Pancreas (tissue), 10 donors: ENCODE data around the gene SNAP25. TPM values are rescaled to one million over a fixed set of nuclear protein-coding genes. Genes with fewer than 3 reads are reported as not detected.

ENCODE experiments used
- ATAC-seq, 4 donors: fragments of 200-7000 bp; cut with Tn5 transposase; one replicate each; pipeline versions ENCODE4 v1.8.0 to v1.9.1; 2020; ENCODE audit warnings: mild to moderate bottlenecking in 4 of 4, moderate library complexity in 4 of 4
- DNase-seq, 6 donors: peaks; one replicate each; pipeline ENCODE4 v3.0.0-alpha.2; 2020
- FAIRE-seq: peaks from 2 replicates; lab custom pipeline; 2012; peaks lifted over from hg19 to GRCh38; lab: Jason Lieb, UNC
- H3K27ac ChIP-seq, 4 donors: fragments of 200-600 bp; sonication (generic); 1 replicate in 3 of 4; 2 replicates in 1 of 4; pipeline versions ENCODE4 v1.5.0 to v1.8.0; 2020
- H3K27me3 ChIP-seq, 4 donors: fragments of 200-600 bp; one replicate each; pipeline ENCODE4 v1.8.0; 2021
- H3K36me3 ChIP-seq, 3 donors: fragments of 200-600 bp; sonication (generic) in 1 of 3; one replicate each; pipeline versions ENCODE4 v1.5.0 to v1.8.0; 2020 to 2021
- H3K4me1 ChIP-seq, 3 donors: fragments of 200-600 bp; one replicate each; pipeline ENCODE4 v1.8.0; 2021
- H3K4me3 ChIP-seq, 4 donors: fragments of 200-600 bp; sonication (generic) in 2 of 4; one replicate each; pipeline versions ENCODE4 v1.5.0 to v1.8.0; 2020 to 2021
- H3K9me3 ChIP-seq, 4 donors: fragments of 200-600 bp; one replicate each; pipeline ENCODE4 v1.8.0; 2021
- CTCF ChIP-seq, 4 donors: fragments of 200-600 bp; sonication (generic) in 3 of 4; IDR thresholded peaks; one replicate each; pipeline versions ENCODE4 v1.5.0 to v1.8.0; 2021; ENCODE audit warnings: antibody characterized with exemption in 4 of 4
- WGBS, 2 donors: extraction: QIAGEN DNeasy Blood & Tissue Kit; methylation state at CpG; one replicate each; pipeline ENCODE4 v1.1.7; 2013; 5-methylcytosine and 5-hydroxymethylcytosine counted together
- intact Hi-C, 3 donors: fragments of 100-400 bp; cut with DNase I; formaldehyde crosslinking; loops; one replicate each; pipeline versions ENCODE4 v1.11.1 to v1.14.2; 2022
- polyA plus RNA-seq, 2 donors: library from polyadenylated mRNA; stranded (reverse); fragments of 200-250 nt; gene quantifications; one replicate each; pipeline ENCODE4 v1.2.3, GENCODE V29; 2013
- total RNA-seq, 6 donors: library from RNA; stranded (reverse); fragmentation: NEBNext Ultra II Directional in 4 of 6; extraction: Animal tissue kit (Norgen Biotek cat#: 25700) in 4 of 6; gene quantifications; one replicate each; pipeline versions ENCODE4 v1.2.1 to v1.2.4, GENCODE V29; 2021 to 2023
- donor health status: healthy with polysubstance abuse.
- donor health status: DM: no; HTN: no; CAD: no; lungs with moderate emphysema.
- donor health status: DM: no; HTN: no; CAD: no.
- donor health status: control.
- donor health status: control.
- donor health status: Bipolar disorder and iron deficiency.
- donor health status: DM: yes; HTN: yes; CAD: no.
- donor health status: DM: no; HTN: no; CAD: no.
- donor health status: DM: no; HTN: no; CAD: no.
- donor health status: DM: yes; HTN: yes; CAD: no.

Gene SNAP25
- total and polyA plus RNA-seq, 8 donors: 0.95 to 50.3 (median 4.5) TPM

DNA sequence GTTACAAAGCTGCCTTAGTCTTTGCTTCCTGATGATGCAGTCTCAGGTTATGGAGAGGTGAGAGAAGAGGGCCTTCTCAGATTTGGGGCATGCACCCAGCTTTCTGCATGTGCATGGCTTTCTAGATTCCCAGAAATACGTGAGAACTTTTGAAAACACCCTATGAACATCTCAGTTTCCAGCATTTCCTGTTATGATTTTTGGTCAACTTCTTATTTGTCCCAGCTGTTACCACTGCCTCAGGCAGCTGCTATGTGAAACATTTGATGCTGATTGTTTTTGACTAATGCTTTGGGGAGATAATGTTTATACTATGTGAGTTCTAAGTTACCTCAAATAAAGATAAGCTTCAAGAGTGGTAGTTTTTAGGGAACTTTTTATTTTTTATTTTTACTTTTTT is 9.5 kb upstream of the SNAP25 start:
- intact Hi-C loops: no loop called here
- 43 to 52% methylated on average over 1 of the region's 1 CpG for WGBS, 2 donors
- Histone ChIP-seq H3K36me3 (no peaks in the 10 kb centered on the region), H3K4me1 (no peaks in the 10 kb centered on the region), H3K27ac (no peak overlapping the region), H3K27me3 (no peaks in the 10 kb centered on the region), H3K4me3 (no peak overlapping the region), H3K9me3 (no peaks in the 10 kb centered on the region)
- no peak for DNase-seq
- FAIRE-seq: no peak
- TF ChIP-seq CTCF (IDR thresholded peaks at IDR 0.05): no peak
- ATAC-seq: no peak

GRCh38 chr20:10213526-10213925 is 5.1 kb upstream of the SNAP25 start:
- ATAC-seq: no peak
- Histone ChIP-seq H3K27me3 (peaks cover 0 to 15% (median 2%) of the 10 kb centered on the region in 4 donors), H3K36me3 (no peaks in the 10 kb centered on the region), H3K4me3 (no peak overlapping the region), H3K9me3 (no peaks in the 10 kb centered on the region), H3K27ac (no peak overlapping the region), H3K4me1 (no peaks in the 10 kb centered on the region)
- 53 to 67% methylated on average over 2 of the region's 2 CpGs for WGBS, 2 donors
- FAIRE-seq: no peak
- intact Hi-C loops: no loop called here
- DNase-seq: no peak
- no peak for TF ChIP-seq CTCF (IDR thresholded peaks at IDR 0.05)

DNA sequence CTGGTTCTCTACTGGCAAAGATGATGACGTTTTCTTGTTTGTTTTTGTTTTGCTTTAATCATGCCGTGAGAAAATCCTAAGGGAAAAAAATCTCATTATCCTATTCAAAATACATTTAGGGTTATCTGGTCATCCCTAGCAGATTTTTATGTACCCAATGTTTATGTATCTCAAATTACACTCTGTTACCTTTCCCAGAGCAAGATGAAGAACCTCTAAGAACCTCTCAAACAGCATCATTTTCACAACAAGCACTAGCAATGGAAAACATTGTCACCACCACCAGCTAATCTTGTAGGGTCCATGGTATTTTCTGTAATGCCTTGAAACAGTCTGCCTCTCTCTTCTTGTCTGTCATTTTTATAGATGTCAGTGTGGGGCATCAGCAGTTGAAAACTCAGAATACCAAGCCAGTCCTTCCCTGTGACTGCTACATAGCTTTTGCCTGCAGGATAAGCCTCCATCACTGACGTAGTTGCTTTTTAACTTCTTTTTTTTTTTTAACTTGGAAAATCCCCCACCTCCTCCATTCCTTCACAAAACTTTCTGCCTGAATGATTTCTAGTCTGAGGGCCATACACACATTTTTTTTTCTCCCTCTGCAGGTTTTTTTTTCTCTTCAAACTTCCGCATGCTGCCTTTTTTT is 2.4 kb upstream of the SNAP25 start:
- Histone ChIP-seq H3K27me3 (peaks cover 0 to 23% (median 4%) of the 10 kb centered on the region in 4 donors), H3K36me3 (no peaks in the 10 kb centered on the region), H3K9me3 (no peaks in the 10 kb centered on the region), H3K4me1 (peaks cover 0 to 6% (median 0%) of the 10 kb centered on the region in 3 donors), H3K27ac (no peak overlapping the region), H3K4me3 (no peak overlapping the region)
- FAIRE-seq: no peak
- WGBS, 2 donors: 31 to 32% methylated on average over 4 of the region's 4 CpGs
- DNase-seq: no peak
- intact Hi-C loops: no loop called here
- no peak for ATAC-seq
- TF ChIP-seq CTCF (IDR thresholded peaks at IDR 0.05): no peak

DNA sequence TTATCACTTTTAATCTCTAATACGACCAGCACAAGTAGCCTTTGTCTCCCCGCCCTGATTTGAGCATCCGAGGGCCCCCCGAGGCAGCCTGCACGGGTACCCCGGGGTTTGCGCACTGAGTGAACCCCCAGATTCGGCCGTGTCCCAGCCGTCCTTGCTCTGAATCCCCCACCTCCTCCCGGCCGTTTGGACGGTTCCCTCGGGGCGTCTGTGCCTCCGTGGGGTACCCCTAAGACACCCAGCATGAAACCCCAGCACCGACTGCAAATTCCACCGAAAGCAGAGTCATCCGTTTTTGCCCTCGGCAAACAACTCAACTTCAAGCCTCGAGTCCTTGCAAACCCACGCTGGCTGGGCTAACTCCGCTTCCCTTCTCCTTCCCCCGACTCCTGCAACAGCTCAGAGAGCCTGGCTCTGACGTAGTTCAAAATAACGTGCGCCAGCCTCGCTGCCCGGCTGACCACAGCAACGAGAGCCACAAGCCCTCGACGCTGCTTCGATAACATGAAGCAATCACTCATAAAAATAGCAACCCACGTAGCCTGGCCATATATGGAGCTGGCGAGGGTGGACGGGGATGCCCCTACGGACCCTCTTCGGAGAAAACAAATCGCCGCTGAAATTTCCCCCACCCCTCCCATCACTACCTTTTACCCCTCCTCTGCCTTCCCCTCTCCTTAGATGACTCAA is 764 bp upstream of the SNAP25 start:
- Histone ChIP-seq H3K27me3 (peaks cover 0 to 23% (median 4%) of the 10 kb centered on the region in 4 donors), H3K4me1 (peaks cover 0 to 6% (median 0%) of the 10 kb centered on the region in 3 donors), H3K4me3 (peak overlapping the region in 1 of 4 donors; percentile 31), H3K9me3 (no peaks in the 10 kb centered on the region), H3K36me3 (no peaks in the 10 kb centered on the region), H3K27ac (peak overlapping the region in 3 of 4 donors; percentile 22 to 47 (median 46))
- 2% methylated on average over 40 of the region's 40 CpGs for WGBS, 2 donors
- FAIRE-seq (no peak), ATAC-seq (peak in 3 of 4 donors; percentile 51 to 73 (median 56)), DNase-seq (peak in 5 of 6 donors; percentile 15 to 59 (median 22))
- intact Hi-C loops: no loop called here
- TF ChIP-seq CTCF (IDR thresholded peaks at IDR 0.05): no peak

GRCh38 chr20:10219452-10219791 is 792 bp downstream of the SNAP25 start:
- H3K4me3 ChIP-seq: peak overlapping the region in 1 of 4 donors; percentile 31
- H3K27me3 ChIP-seq: peaks cover 0 to 23% (median 2%) of the 10 kb centered on the region in 4 donors
- no peaks in the 10 kb centered on the region for H3K36me3 ChIP-seq
- TF ChIP-seq CTCF (IDR thresholded peaks at IDR 0.05): no peak
- peak overlapping the region in 1 of 4 donors; percentile 41 for H3K27ac ChIP-seq
- no peaks in the 10 kb centered on the region for H3K9me3 ChIP-seq
- DNase-seq (peak; percentile 60 to 92 (median 75)), FAIRE-seq (no peak), ATAC-seq (peak; percentile 83 to 95 (median 94))
- intact Hi-C loops: no loop called here
- 1 to 2% methylated on average over 32 of the region's 32 CpGs for WGBS, 2 donors
- peaks cover 0 to 6% (median 0%) of the 10 kb centered on the region in 3 donors for H3K4me1 ChIP-seq
